Kidney tubule cell (primary cell): ENCODE measurements around the gene RPTOR.
"Not testable (repeated sequence)": the region's sequence is repeated elsewhere in the genome, so short reads cannot be mapped to it uniquely, and the experiment has no call there.

Experiments
- DNase-seq: peaks from one replicate; pipeline ENCODE4 v3.0.0-alpha.2; 2018; ENCODE audit warnings: low spot score

RPTOR gene

GRCh38 chr17:80694992-80695912 is 150.6 kb downstream of the RPTOR start:
- DNase-seq, result peak; percentile 79

DNA sequence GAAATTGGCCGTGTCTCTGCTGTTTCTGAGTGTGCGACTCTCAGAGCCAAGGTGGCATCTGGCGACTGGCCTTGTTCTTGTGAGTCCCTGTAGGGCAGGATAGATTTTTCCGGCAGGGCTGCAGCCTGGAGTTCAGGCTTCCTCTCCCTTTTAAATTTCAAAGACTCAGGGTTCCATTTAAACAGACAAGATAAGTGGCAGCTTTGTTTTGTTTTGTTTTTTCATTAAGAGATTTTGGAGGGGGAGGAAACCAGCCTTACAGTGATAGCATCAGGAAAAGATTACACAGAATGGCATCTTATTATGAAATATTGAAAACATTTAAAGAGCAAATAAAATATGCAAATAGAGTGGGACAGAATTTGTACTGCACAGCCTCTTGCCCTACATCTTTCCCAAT is 151.3 kb downstream of the RPTOR start:
- no peak for DNase-seq

GRCh38 chr17:80696456-80696855 is 151.8 kb downstream of the RPTOR start:
- no peak for DNase-seq

DNA sequence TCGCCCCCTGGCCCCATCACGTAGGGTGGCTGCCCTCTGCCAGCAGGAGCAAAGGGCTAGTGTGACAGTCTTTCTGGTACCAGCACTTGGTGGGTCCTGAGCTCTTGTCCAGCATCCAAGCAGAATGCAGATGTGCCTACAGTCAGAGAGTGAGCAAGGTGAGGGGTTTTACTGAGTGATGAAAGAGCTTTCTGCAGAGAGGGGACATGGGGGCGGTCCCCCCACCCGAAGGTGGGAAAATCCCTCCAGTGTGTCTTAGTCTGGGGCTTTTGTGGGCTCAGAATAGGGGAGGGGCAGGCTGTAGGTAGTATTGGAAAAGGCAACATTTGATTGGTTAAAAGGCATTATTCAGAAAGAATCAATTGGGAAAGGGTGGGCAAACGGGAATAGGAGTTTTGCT is 152.3 kb downstream of the RPTOR start:
- no peak for DNase-seq

GRCh38 chr17:80698297-80698696 is 153.7 kb downstream of the RPTOR start:
- DNase-seq, result no peak

DNA sequence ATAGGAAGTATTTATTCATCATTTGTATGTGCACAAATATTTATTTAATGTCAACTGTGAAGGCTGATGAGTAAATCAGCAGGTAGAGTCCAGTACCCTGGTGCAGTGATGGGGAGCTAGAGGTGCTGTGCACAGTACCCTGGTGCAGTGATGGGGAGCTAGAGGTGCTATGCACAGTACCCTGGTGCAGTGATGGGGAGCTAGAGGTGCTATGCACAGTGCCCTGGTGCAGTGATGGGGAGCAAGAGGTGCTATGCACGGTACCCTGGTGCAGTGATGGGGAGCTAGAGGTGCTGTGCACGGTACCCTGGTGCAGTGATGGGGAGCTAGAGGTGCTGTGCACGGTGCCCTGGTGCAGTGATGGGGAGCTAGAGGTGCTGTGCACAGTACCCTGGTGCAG is 154.6 kb downstream of the RPTOR start:
- not testable (repeated sequence) for DNase-seq

DNA sequence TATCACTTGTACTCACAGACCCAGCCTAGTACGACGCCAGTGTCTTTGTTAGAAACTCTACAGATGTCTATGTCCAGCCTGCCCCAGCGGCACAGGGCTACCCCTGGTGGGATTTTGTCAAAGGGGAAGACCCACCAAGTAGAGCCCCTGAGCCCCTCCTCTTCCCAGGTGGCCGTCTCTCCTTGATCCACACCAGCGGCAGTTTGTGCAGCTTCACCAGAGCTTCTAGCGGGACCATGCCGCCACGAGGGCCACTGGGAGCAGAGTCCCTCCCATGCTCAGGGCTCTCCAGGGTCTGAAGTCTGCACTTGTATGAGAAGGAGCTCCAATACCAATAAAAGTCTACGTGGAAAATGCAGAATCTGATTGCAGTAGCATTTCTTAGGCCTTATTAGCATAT is 157.1 kb downstream of the RPTOR start:
- DNase-seq, result no peak

- DNase-seq, result no peak
Observed at GRCh38 chr17:80702315-80703141, 157.9 kb downstream of the RPTOR start.

DNA sequence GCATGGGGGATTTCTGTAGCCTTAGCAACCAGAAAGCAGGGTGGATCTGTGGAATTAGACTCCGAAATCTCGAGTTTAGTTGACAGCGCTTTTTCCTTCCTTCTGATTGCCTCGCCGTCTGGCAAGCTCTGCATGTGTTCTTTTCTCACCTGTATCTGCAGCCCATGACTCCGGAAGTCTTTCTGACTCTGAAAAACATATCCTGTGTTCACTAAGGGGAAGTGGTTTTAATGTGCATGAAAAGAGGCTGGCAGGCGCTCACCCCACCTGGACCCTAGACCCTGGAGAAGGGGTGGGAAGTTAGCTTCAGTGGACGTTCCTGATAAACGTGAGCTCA is 158.5 kb downstream of the RPTOR start:
- no peak for DNase-seq

- no peak for DNase-seq
Observed at GRCh38 chr17:80704381-80704819, 159.8 kb downstream of the RPTOR start.

DNA sequence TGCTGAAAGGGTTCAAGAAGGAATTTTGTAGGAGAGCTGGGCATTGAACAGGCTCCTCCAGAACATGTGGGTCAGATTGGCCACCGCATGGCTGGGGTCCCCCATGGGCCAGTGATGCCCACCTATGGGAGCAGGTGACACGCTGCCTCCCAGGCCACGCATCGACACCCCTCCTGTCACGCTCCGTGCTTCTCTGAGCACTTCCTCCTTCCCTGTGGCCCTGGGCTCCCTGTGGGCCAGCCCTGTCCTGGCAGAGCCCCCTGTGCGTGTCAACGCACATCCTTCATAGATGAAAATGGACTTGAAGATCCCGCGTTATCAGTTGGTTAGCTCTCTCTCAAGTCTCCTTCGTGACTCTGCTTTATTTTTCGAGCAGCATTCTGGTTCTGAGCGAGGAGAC is 160.3 kb downstream of the RPTOR start:
- no peak for DNase-seq

DNA sequence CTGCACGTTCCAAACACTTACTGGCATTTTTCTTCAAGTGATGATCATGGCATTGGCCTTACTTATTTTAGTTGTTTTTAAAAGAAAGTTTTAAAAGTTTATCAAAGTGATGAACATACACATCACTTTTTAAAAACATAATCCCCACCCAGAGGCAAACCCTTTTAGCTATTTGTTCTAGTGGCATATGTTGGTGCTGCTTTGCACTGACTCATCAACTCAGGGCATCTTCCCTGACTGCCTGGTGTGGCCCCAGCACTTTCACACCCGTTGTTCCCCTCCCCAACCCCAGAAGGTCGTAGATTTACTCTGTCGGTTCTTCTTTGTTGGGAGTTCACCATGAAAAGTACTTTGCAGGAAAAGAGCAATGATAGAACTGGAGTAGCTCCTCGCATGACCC is 161.3 kb downstream of the RPTOR start:
- DNase-seq, result no peak

DNA sequence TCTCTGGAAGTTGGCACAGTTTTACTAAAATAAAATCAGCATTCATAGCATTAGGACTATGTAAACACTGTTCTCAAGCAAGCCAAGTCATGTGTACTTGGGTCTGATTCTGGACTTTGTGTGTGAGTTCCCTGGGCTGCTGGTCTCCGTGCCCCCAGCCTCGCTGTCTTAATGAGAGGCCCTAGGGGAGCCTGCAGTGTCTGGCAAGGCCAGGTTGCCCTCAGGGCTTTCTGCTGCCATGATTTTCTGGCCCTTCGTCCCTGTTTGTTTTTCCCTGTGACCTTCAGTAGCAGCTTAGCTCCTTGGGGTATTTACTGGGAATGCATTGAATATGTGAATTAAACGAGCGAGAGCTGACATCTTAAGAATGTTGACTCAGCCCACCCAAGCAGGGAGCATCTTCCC is 161.8 kb downstream of the RPTOR start:
- no peak for DNase-seq

GRCh38 chr17:80708480-80708879 is 163.8 kb downstream of the RPTOR start:
- DNase-seq, result no peak

- no peak for DNase-seq
Observed at GRCh38 chr17:80709090-80709695, 164.6 kb downstream of the RPTOR start.

GRCh38 chr17:80710714-80711302 is 166.2 kb downstream of the RPTOR start:
- DNase-seq, result no peak

DNA sequence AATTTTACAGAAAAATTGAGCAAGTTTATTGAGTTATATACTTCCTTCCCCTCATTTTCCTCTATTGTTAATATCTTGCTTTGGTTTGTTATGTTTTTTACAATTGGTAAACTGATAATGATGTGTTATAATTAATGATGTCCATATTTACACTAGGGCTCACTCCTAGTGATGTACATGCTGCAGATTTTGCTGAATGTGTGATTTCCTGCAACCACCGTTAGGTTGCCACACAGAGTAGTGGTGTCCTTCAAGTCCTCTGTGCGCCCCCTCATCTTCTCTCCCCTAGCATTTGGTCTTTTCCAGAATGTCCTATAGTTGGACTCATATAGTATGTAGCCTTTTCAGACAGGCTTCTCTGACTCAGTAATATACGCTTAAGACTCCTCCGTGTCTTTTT is 167.5 kb downstream of the RPTOR start:
- no peak for DNase-seq

DNA sequence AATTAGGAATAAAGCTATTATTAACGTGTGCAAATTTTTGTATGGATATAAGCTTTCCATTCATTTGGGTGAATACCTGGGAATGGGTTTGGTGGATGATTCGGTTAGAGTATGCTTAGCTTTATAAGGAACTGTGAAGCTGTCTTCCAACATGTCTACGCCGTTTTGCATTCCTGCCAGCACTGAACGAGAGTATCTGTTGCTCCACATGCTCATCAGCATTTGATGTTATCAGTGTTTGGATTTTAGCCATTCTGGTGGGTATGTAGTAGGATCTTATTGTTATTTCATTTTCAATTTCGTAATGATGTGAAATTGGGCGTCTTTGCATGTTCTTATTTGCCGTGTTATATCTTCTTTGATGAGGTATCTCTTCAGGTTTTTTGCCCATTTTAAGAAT is 168.0 kb downstream of the RPTOR start:
- DNase-seq, result no peak

DNA sequence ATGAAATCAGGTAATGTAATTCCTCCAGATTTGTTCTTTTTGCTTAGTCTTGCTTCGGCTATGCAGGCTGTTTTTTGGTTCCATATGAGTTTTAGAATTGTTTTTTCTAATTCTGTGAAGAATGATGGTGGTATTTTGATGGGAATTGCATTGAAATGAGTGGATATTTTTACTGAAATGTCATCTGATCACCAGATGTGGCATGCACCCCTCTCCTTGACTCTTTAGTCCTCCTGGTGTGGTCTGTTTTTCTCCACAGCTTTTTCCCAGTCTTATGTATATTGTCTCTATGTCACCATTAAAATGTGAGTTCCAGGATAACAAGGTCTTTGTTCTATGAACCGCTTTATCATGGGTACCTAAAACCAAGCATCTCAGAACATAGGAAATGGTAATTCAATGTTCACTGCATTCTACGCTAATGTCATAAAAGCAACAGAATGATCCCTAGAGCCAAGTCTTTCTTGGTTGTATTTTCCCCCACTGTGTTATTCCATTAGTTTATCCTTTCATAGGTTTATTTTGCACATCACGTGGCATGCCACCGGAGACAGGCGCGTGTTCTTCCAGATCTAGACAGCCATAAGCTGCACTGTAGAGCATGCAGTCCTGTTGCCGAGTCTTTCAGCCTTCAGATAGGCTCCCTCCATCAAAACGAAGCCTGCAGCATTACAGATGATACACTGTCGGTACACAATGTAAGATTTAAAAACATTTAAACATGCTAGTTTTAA is 172.5 kb downstream of the RPTOR start:
- no peak for DNase-seq

- no peak for DNase-seq
Observed at GRCh38 chr17:80717720-80718083, 173.1 kb downstream of the RPTOR start.

GRCh38 chr17:80718428-80718827 is 173.8 kb downstream of the RPTOR start:
- DNase-seq, result peak; percentile 24

DNA sequence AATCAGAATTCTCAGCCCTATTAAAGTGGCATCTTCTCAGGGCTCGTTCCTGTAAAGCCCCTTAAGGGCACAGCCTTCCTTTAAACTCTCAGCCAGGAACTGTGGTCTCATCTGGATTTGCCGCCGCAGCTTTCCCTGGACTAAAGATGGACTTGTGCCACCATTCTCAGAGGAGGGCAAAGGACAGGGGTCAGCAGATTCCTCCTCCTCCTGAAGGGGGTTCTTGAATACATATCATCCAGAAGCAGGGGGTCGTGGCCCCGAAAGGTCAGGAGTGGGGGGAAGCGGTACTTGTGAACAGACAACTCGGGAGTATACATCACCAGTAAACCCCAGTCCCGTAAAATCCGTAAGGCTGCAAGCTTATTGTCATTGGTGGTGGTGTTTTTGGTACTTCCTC is 174.8 kb downstream of the RPTOR start:
- DNase-seq, result no peak
